HEK293 (cell line): ENCODE results near the gene DNAJC17.

ENCODE experiments used
- CTCF ChIA-PET: fragments of 350-600 bp; formaldehyde crosslinking; extraction: SDS; loops from one replicate; lab custom pipeline; 2021; ENCODE audit warnings: antibody characterized with exemption; lab: Yijun Ruan, JAX
- POLR2A ChIA-PET: fragments of 300-600 bp; formaldehyde crosslinking; extraction: SDS; loops from one replicate; lab custom pipeline; 2020; ENCODE audit warnings: antibody characterized with exemption, inconsistent platforms; lab: Yijun Ruan, JAX
- H3K27ac ChIP-seq: fragments of 200-500 bp; sonication (Bioruptor generic); 2 replicates; pipeline ENCODE4 v1.5.1; 2014; ENCODE audit warnings: low read depth, low read length, control low read depth, inconsistent platforms; ENCODE audit errors: extremely low read depth
- H3K36me3 ChIP-seq, 2 experiments: fragments of 200-500 bp in 1 of 2; sonication (Bioruptor generic) in 1 of 2; 1 replicate in 1 of 2; 2 replicates in 1 of 2; pipeline ENCODE4 v1.5.1; 2014 to 2017; ENCODE audit warnings: inconsistent platforms in 2 of 2, low read length in 2 of 2; ENCODE audit not compliant: control insufficient read depth in 2 of 2, insufficient read depth in 1 of 2
- H3K4me1 ChIP-seq: fragments of 200-500 bp; sonication (Bioruptor generic); 2 replicates; pipeline ENCODE4 v1.5.1; 2014; ENCODE audit warnings: mild to moderate bottlenecking, low read length, inconsistent platforms; ENCODE audit not compliant: control insufficient read depth, insufficient read depth
- H3K4me3 ChIP-seq: 2 replicates; pipeline ENCODE4 v1.5.1; 2011; ENCODE audit warnings: low read depth, mild to moderate bottlenecking, control low read depth, low read length, moderate library complexity
- H3K9me3 ChIP-seq: fragments of 200-500 bp; sonication (Bioruptor generic); 2 replicates; pipeline ENCODE4 v1.5.1; 2014; ENCODE audit warnings: low read depth, low read length, inconsistent platforms; ENCODE audit not compliant: control insufficient read depth, insufficient read depth
- EGR2 ChIP-seq: fragments of 450-650 bp; formaldehyde crosslinking; IDR thresholded peaks from 2 replicates; pipeline ENCODE4 v1.5.1; 2016; ENCODE audit warnings: low read depth, missing biosample characterization, missing genetic modification characterization
- GLIS2 ChIP-seq: fragments of 450-650 bp; formaldehyde crosslinking; IDR thresholded peaks from 2 replicates; pipeline ENCODE4 v1.5.1; 2016; ENCODE audit warnings: missing biosample characterization, missing genetic modification characterization
- PATZ1 ChIP-seq: fragments of 450-650 bp; formaldehyde crosslinking; IDR thresholded peaks from 2 replicates; pipeline ENCODE4 v1.5.1; 2016; ENCODE audit warnings: missing biosample characterization, missing genetic modification characterization
- PRDM10 ChIP-seq: fragments of 450-650 bp; formaldehyde crosslinking; IDR thresholded peaks from 2 replicates; pipeline ENCODE4 v1.5.1; 2016; ENCODE audit warnings: missing biosample characterization, missing genetic modification characterization
- SP3 ChIP-seq: fragments of 450-650 bp; formaldehyde crosslinking; IDR thresholded peaks from 2 replicates; pipeline ENCODE4 v1.5.1; 2016; ENCODE audit warnings: missing biosample characterization, missing genetic modification characterization
- SP7 ChIP-seq: fragments of 450-650 bp; formaldehyde crosslinking; IDR thresholded peaks from 2 replicates; pipeline ENCODE4 v1.5.1; 2016; ENCODE audit warnings: missing biosample characterization, missing genetic modification characterization
- TRIM28 ChIP-seq: IDR thresholded peaks from 2 replicates; pipeline ENCODE4 v1.6.1; 2011; ENCODE audit warnings: low read length, control low read depth, borderline replicate concordance
- WT1 ChIP-seq: fragments of 450-650 bp; formaldehyde crosslinking; IDR thresholded peaks from 2 replicates; pipeline ENCODE4 v1.5.1; 2016; ENCODE audit warnings: missing biosample characterization, missing genetic modification characterization
- ZBTB1 ChIP-seq: fragments of 450-650 bp; formaldehyde crosslinking; IDR thresholded peaks from 2 replicates; pipeline ENCODE4 v1.5.1; 2016; ENCODE audit warnings: missing biosample characterization, missing genetic modification characterization
- ZBTB17 ChIP-seq: fragments of 450-650 bp; formaldehyde crosslinking; IDR thresholded peaks from 2 replicates; pipeline ENCODE4 v1.5.1; 2016; ENCODE audit warnings: missing biosample characterization, missing genetic modification characterization
- ZBTB21 ChIP-seq: fragments of 450-650 bp; formaldehyde crosslinking; IDR thresholded peaks from 2 replicates; pipeline ENCODE4 v1.5.1; 2017; ENCODE audit warnings: missing biosample characterization, missing genetic modification characterization
- ZBTB8A ChIP-seq: fragments of 450-650 bp; formaldehyde crosslinking; IDR thresholded peaks from 2 replicates; pipeline ENCODE4 v1.5.1; 2016; ENCODE audit warnings: missing biosample characterization, missing genetic modification characterization
- ZFP37 ChIP-seq: fragments of 450-650 bp; formaldehyde crosslinking; IDR thresholded peaks from 2 replicates; pipeline ENCODE4 v1.5.1; 2016; ENCODE audit warnings: missing biosample characterization, missing genetic modification characterization
- ZNF132 ChIP-seq: fragments of 450-650 bp; formaldehyde crosslinking; IDR thresholded peaks from 2 replicates; pipeline ENCODE4 v1.5.1; 2017; ENCODE audit warnings: missing biosample characterization, missing genetic modification characterization, borderline replicate concordance
- ZNF221 ChIP-seq: fragments of 450-650 bp; formaldehyde crosslinking; IDR thresholded peaks from 2 replicates; pipeline ENCODE4 v1.5.1; 2017; ENCODE audit warnings: missing biosample characterization, missing genetic modification characterization, borderline replicate concordance
- ZNF292 ChIP-seq: fragments of 450-650 bp; formaldehyde crosslinking; IDR thresholded peaks from 2 replicates; pipeline ENCODE4 v1.5.1; 2016; ENCODE audit warnings: low read depth, missing biosample characterization, missing genetic modification characterization, borderline replicate concordance
- ZNF335 ChIP-seq: fragments of 450-650 bp; formaldehyde crosslinking; conservative IDR thresholded peaks from 2 replicates; pipeline ENCODE4 v1.5.1; 2016; ENCODE audit warnings: missing biosample characterization, missing genetic modification characterization
- ZNF366 ChIP-seq: fragments of 450-650 bp; formaldehyde crosslinking; conservative IDR thresholded peaks from 2 replicates; pipeline ENCODE4 v1.5.1; 2016; ENCODE audit warnings: missing biosample characterization, missing genetic modification characterization
- ZNF654 ChIP-seq: fragments of 450-650 bp; formaldehyde crosslinking; IDR thresholded peaks from 2 replicates; pipeline ENCODE4 v1.5.1; 2016; ENCODE audit warnings: low read depth, missing biosample characterization, missing genetic modification characterization
- ZNF664 ChIP-seq: fragments of 450-650 bp; formaldehyde crosslinking; IDR thresholded peaks from 2 replicates; pipeline ENCODE4 v1.5.1; 2016; ENCODE audit warnings: missing biosample characterization, missing genetic modification characterization
- ZNF677 ChIP-seq: fragments of 450-650 bp; IDR thresholded peaks from 2 replicates; pipeline ENCODE4 v1.5.0; 2018; ENCODE audit warnings: missing biosample characterization, mild to moderate bottlenecking, missing genetic modification characterization, moderate library complexity
- ZNF792 ChIP-seq: fragments of 450-650 bp; formaldehyde crosslinking; IDR thresholded peaks from 2 replicates; pipeline ENCODE4 v1.5.1; 2016; ENCODE audit warnings: missing biosample characterization, missing genetic modification characterization
- ZXDB ChIP-seq: fragments of 450-650 bp; formaldehyde crosslinking; IDR thresholded peaks from 2 replicates; pipeline ENCODE4 v1.5.1; 2016; ENCODE audit warnings: missing biosample characterization, missing genetic modification characterization
- TF ChIP-seq, protein P1 (sequence below): fragments of 450-650 bp; formaldehyde crosslinking; IDR thresholded peaks from 2 replicates; pipeline ENCODE4 v1.5.1; 2017; ENCODE audit warnings: missing biosample characterization, missing genetic modification characterization
- TF ChIP-seq, protein P2 (sequence below): fragments of 450-650 bp; formaldehyde crosslinking; IDR thresholded peaks from 2 replicates; pipeline ENCODE4 v1.5.1; 2016; ENCODE audit warnings: missing biosample characterization, missing genetic modification characterization, low read depth

DNAJC17 gene

GRCh38 chr15:40847223-40847961 is 40.1 kb upstream of the DNAJC17 start (continued):
- TF ChIP-seq ZNF221 (tag by site-specific recombination) (no peak), ZFP37 (no peak), SP3 (tag by site-specific recombination) (peak; percentile 67), WT1 (peak; percentile 55; the same call in 1 of the 2 replicates), ZNF335 (tag by site-specific recombination) (0 out of 2 replicates have a peak, but pooled peaks have one; percentile 24), ZNF292 (tag by site-specific recombination) (no peak), GLIS2 (tag by site-specific recombination) (0 out of 2 replicates have a peak, but pooled peaks have one; percentile 4), ZBTB8A (tag by site-specific recombination) (no peak), ZBTB17 (tag by site-specific recombination) (peak; percentile 63), EGR2 (tag by site-specific recombination) (peak; percentile 71), SP7 (tag by site-specific recombination) (peak; percentile 60; the same call in 1 of the 2 replicates), ZNF132 (tag by site-specific recombination) (no peak), ZXDB (no peak), TRIM28 (no peak), ZNF366 (tag by site-specific recombination) (0 out of 2 replicates have a peak, but pooled peaks have one; percentile 31), PRDM10 (tag by site-specific recombination) (peak; percentile 68; the same call in 1 of the 2 replicates), PATZ1 (tag by site-specific recombination) (peak; percentile 44; the same call in 1 of the 2 replicates)
- TF ChIP-seq, protein P1, sequence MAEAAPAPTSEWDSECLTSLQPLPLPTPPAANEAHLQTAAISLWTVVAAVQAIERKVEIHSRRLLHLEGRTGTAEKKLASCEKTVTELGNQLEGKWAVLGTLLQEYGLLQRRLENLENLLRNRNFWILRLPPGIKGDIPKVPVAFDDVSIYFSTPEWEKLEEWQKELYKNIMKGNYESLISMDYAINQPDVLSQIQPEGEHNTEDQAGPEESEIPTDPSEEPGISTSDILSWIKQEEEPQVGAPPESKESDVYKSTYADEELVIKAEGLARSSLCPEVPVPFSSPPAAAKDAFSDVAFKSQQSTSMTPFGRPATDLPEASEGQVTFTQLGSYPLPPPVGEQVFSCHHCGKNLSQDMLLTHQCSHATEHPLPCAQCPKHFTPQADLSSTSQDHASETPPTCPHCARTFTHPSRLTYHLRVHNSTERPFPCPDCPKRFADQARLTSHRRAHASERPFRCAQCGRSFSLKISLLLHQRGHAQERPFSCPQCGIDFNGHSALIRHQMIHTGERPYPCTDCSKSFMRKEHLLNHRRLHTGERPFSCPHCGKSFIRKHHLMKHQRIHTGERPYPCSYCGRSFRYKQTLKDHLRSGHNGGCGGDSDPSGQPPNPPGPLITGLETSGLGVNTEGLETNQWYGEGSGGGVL = peak; percentile 84

GRCh38 chr15:40846841-40847222 is 39.6 kb upstream of the DNAJC17 start:
- Histone ChIP-seq H3K4me3 (no peak overlapping the region), H3K4me1 (peaks cover 3% of the 10 kb centered on the region; the same call in 1 of the 2 replicates), H3K27ac (no peak overlapping the region), H3K9me3 (no peaks in the 10 kb centered on the region), H3K36me3 (peaks cover 0 to 6% of the 10 kb centered on the region in 2 experiments; a peak in 2 of 3 replicates)
- ChIA-PET POLR2A (interaction anchor here (0.7 to 1.8 kb wide), 6 partner anchors 12 to 82 kb away, joined by 3 to 7 read pairs (median 4); partner anchors contain the start of genes DLL4, RHOV and VPS18), CTCF (interaction anchor here (0.6 to 5.2 kb wide), 6 partner anchors 11 to 56 kb away, joined by 3 to 63 read pairs (median 5); partner anchors contain the start of genes RHOV and VPS18)
- TF ChIP-seq ZNF677 (tag by site-specific recombination) (no peak), ZNF654 (tag by site-specific recombination) (no peak), WT1 (no peak), ZBTB8A (tag by site-specific recombination) (no peak), ZBTB21 (no peak), ZNF664 (tag by site-specific recombination) (no peak), ZNF792 (tag by site-specific recombination) (no peak), ZBTB1 (tag by site-specific recombination) (no peak)
- TF ChIP-seq, protein P2, sequence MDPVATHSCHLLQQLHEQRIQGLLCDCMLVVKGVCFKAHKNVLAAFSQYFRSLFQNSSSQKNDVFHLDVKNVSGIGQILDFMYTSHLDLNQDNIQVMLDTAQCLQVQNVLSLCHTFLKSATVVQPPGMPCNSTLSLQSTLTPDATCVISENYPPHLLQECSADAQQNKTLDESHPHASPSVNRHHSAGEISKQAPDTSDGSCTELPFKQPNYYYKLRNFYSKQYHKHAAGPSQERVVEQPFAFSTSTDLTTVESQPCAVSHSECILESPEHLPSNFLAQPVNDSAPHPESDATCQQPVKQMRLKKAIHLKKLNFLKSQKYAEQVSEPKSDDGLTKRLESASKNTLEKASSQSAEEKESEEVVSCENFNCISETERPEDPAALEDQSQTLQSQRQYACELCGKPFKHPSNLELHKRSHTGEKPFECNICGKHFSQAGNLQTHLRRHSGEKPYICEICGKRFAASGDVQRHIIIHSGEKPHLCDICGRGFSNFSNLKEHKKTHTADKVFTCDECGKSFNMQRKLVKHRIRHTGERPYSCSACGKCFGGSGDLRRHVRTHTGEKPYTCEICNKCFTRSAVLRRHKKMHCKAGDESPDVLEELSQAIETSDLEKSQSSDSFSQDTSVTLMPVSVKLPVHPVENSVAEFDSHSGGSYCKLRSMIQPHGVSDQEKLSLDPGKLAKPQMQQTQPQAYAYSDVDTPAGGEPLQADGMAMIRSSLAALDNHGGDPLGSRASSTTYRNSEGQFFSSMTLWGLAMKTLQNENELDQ (tag by site-specific recombination) = no peak
